NOMO-1 (cell line): Measurements from ENCODE around the gene TRNP1.
"Not testable (repeated sequence)": the region's sequence is repeated elsewhere in the genome, so short reads cannot be mapped to it uniquely, and the experiment has no call there.

ENCODE experiments used
- DNase-seq, 2 experiments: peaks; one replicate each; lab custom pipeline; 2025; ENCODE audit not compliant: unreplicated experiment in 2 of 2; lab: John Stamatoyannopoulos, UW

The TRNP1 gene, protein sequence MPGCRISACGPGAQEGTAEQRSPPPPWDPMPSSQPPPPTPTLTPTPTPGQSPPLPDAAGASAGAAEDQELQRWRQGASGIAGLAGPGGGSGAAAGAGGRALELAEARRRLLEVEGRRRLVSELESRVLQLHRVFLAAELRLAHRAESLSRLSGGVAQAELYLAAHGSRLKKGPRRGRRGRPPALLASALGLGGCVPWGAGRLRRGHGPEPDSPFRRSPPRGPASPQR

DNA sequence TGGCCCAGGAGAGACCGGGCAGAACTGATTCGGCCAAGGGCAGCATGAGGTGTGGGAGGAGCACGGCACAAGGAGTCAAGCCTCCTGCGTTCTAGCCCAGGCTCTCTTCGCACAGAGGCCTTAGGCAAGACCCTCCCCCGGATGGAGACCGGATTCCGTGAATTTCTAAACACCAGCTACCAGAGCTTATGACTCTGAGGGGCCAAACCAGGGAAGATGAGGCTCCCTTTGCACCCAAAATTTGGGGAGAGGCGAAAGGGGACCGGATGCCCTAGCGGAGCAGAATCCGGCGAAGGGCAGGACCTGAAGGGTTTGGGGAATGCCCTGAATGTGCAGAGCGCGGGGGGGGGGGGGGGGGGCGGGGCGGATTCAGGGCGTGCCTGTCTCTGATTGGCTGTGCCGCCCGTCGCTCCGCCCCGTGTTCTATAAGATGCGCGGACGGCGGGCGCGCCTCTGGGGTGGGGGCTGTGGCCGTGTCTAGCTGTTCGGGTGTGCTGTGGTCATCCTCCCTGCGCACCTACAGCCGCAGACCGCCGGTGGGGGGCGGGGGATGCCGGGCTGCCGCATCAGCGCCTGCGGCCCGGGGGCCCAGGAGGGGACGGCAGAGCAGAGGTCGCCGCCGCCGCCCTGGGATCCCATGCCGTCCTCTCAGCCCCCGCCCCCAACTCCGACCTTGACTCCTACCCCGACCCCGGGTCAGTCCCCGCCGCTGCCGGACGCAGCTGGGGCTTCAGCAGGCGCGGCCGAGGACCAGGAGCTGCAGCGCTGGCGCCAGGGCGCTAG, at the start of gene TRNP1:
Gene TRNP1 (plus strand): TSS at position 456 of the 783 bp plus-strand sequence. CDS start 95 bp downstream, at position 551.
- no peak for DNase-seq

DNA sequence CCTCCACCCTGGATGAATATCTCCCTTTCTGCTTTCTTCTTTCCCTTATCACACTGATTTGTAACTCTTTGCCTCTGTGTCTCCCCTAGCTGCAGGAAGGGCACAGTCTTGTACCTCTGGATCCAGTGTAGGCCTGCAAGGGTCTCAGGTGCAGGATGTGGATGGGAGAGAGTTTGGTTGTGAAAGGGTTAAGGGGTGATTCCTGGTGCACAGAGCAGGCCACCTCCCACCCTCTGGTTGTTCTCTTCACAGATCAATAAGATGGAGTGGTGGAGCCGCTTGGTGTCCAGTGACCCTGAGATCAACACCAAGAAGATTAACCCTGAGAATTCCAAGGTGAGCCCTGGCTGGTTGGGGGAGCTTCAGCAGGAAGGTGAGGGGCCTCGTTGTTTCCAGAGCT, 48.4 kb upstream of the TRNP1 start:
- DNase-seq = no peak

DNA sequence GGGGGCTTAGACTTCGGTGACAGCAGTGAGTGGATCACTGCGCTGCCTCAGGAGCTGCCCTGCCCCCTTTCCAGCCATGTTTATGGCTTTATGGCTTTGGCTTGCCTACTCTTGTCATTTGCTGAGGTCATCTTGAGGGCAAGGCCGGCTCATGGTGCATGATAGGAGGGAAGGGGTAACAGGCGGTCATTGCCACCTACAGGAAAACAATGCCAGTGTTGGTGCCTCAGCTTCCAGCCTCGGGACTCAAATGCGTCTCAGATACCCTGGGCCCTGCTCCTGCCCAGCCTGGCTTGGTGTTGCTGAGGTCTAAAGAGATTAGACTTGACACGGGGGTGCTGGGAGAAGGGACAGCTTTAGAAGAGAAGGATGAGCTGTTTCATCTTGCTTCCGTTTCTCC, 47.8 kb upstream of the TRNP1 start:
- DNase-seq = no peak

DNA sequence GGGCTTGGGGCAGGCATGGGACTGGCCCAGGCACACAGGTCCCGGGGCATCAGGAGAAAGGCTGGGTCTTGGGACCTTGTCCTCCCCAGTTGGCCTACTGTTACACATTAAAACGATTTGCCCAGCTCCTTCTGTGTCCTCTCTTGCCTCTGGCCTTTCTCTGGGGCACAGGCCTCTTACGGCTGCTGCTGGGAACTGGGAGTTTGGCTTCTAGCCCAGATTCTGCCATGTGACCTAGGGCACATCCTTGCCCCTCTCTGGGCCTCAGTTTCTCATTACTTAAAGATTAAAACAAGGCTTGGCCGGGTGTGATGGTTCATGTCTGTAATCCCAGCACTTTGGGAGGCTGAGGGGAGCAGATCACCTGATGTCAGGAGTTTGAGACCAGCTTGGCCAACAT, 47.2 kb upstream of the TRNP1 start:
- no peak for DNase-seq

DNA sequence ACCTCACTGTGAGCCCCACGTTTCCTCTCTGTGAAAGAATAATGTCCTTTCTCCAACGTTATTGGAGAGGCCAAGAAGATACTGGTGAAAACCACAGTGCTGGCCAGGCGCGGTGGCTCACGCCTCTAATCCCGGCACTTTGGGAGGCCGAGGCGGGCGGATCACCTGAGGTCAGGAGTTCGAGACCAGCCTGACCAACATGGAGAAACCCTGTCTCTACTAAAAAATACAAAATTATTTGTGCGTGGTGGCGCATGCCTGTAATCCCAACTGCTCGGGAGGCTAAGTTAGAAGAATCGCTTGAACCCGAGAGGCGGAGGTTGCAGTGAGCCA, 44.8 kb upstream of the TRNP1 start:
- DNase-seq = not testable (repeated sequence)

DNA sequence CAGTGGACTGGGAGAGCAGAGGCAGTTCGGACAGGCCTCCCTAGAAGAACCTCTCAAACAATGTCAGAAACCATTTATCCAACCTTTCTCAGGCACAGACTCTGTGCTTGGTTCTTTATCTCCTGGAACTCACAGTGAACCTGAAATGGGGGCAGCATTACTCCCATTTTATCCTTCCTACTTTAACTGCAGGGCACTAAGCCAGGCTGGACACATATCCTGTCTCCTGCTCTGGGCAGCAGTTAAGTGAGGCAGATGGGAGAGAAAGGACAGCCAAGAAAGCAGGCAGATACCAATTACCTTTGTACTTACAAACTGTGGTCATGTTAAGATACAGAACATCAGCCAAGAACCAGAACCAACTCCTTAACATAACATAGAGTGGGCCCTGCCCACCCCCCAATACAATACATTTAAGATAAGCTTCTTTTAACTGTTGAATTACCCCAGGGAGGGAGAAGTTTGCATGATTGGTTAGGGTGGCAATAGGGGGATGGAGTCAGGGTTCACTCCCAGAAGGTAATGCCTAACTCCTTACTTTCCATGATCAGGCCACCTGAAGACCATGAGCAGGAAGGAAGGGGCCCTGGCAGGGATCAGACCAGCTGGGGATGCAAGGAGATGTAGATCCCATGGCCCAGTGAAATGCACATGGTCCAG, 44.1 kb upstream of the TRNP1 start:
- DNase-seq = no peak

DNA sequence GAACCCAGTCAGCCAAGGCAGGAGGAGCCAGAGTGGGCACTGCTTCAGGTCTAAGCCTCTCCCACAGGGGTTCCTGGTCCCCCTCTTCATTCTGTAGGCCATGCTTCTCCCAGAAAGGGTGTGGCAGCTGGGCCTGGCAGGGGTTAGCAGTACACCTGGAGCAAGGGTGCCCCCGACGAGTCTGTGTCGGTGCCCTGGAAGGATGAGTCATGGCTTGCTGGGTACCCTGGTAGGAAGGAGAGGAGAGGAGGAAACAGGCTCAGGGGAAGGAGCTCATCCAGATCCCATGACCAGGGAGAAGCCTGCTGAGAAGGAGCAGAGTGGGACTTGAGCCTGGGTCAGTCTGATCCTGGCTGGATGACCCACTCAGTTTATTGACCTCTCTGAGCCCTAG, 43.6 kb upstream of the TRNP1 start:
- DNase-seq = no peak

DNA sequence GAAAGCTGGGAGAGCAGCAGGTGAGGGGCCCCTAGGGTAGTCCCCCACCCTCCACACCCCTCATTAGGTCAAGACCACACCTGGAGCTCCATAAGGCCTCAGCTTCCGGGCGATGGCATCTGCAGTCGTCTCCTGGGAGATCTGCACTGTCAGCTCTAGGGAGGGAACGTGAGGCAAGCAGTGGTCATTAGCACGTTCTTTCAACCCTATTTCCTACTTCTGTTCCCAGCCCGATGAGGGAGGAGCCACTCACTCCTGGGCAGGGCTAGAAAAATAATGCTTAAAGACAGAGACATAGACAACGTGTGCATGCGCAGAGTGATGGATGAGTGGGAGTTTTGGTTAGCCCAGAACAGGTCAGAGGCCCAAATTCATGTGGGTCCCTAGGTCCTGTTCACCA, 42.9 kb upstream of the TRNP1 start:
- no peak for DNase-seq

DNA sequence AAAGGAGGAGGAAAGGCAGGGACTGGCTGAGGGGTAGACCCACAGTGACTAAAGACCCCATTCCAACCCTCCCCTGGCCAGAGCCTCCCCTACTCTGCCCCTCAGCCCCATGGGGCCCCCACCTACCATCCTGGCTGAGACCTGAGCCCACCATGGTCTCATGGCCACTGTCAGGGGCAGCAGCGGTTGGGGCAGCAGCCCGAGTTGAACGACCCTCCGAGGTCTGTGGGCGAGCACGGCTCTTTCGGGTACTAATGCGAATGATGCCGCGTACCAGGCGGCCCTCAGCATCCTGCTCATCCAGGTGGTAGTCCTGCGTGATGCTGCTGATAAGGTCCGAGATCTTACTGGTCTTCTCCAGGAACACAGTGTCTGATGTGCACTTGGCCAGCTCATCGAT, 42.3 kb upstream of the TRNP1 start:
- DNase-seq = no peak

DNA sequence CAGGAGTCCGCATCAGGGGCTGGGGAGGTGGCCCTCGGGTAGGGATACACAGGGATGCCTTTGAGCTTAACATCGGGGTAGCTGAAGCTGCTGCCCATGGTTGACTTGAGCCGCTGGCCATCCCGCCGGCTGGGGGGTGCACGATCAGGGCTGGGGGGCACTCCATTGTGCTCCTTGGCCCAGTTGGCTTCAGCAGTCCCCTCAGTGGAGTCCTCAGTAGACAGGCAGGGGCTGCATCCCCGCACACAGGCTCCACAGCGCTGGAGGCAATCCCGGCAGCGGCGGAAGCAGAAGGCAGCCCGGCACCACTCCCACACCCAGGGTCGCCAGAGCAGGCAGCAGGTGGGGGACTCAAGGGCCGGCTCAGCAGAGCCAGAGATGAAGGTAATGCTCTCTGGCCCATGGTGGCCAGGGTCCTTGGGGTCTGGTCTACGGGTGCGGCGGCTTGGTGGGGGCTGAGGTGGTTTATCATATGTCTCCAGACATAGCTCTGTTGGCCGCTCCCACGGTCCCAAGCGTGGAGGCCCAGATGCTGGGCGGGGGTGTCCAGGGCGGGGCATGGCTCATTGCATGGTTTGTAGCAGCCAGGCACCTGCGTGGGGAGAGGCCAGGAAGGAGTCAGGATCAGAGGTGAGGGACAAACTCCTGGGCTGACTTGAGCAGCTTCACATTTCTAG, 41.5 kb upstream of the TRNP1 start:
- no peak for DNase-seq

DNA sequence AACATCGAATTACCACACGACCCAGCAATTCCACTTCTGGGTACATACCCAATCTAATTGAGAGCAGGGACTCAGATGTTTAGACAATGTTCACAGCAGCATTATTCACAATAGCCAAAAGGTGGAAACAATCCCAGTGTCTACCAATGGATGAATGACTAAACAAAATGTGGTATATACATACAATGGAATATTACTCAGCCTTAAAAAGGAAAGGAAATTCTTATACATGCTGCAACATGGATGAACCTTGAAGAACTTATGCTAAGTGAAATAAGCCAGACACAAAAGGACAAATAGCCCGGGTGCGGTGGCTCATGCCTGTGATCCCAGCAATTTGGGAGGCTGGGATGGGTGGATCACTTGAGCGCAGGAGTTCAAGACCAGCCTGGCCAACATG, 40.1 kb upstream of the TRNP1 start:
- DNase-seq = no peak

DNA sequence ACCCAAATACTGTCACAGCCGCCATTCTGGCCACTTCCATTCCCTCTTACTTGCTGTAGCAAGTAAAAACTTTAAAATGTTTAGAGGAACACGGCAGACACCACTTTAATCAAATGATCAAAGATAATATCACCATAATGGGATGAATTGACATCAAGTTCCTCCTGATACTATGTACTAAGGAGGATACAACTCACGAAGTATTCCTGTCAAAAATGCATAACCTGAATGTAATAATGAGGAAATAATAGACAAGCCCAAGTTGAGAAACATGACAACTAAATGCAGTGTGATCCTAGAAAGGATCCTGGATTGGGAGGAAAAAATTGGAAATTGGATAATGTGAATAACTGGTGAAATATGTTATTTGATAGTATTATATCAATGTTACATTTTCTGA, 37.2 kb upstream of the TRNP1 start:
- no peak for DNase-seq

DNA sequence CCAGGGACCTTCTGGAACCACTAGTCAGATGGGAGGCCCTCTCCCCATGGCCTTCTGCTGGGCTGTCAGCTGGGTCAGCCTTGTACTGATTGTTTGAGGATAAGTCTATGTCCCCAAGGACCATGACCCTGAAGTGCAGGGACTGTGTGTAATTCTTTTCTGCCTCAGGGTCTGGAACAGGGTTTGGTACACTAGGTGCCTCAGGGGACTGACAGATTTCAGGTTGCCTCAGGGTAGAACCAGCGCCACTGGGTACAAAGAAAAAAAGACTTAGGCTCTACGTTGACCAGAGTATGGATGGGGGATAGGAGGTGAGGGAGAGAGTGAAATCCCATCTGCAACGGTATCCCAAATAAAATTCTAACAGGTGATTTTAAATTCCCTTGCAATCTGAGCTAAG, 36.2 kb upstream of the TRNP1 start:
- DNase-seq = no peak

DNA sequence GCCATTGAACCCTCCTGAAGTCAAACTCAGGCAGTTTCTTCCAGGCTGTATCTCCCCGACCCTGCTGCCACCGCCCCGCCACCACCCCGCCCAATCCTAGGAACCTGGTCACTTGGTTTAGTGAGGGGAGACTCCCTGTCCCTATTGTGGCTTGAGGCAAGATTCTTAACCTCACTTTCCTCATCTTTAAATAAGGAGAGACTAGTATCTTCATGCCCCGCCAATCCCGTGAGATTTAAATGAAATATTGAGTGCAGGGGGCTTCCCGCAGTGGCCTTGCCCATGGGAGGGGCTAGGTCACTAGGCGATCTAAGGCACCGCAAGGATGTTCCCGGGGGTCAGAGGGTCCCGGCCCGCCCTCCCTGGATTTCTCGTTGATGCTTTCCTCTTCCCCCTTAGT, 34.2 kb upstream of the TRNP1 start:
- DNase-seq = no peak

DNA sequence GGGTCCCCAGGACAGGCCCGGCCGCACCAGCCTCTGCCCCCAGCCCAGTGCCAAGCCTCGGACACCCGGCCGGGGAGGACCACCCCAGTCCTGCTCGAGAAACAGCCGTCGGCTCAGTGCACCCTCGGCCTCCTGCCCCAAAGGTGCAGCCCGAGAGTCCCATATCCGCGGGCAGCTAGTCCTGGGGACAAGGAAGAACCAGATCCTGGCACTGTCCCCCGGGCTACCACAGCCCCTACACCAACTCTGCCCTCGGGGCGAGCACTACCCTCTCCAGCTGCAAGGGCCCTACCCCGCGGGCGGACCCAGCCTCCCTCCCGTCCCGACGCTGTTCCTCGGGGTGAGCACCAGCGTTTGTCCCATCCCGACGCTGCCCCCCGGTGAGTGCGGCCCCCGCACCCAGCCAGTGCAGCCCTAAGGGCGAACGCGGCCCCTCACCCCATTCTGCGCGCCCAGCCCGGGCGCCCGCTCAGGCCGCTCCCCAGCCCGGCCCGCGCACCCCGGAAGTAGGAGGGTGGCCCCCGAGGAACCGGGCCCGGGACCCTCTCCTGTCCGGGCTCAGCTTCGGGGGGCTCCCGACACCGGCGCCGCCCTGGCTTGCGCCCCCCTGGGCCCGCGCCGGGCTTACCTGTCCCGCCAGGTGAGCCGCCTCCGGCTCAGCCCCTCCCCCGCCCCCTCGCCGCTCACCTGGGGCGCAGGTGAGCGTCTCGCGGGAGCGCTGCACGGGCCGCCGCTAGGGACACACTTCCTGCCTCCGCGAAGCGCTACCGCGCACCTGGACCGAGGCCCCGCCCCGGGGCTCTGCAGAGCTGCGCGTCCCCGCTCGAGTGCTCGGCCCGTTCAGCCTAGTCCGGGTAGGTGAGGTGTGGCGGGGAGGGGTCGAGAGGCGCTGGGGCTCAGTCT, 33.5 kb upstream of the TRNP1 start, which contains the start of gene KDF1:
Gene KDF1 (minus strand): TSS at position 747 of the 903 bp plus-strand sequence. CDS start 8,088 bp downstream, outside the sequence.
- DNase-seq = no peak

DNA sequence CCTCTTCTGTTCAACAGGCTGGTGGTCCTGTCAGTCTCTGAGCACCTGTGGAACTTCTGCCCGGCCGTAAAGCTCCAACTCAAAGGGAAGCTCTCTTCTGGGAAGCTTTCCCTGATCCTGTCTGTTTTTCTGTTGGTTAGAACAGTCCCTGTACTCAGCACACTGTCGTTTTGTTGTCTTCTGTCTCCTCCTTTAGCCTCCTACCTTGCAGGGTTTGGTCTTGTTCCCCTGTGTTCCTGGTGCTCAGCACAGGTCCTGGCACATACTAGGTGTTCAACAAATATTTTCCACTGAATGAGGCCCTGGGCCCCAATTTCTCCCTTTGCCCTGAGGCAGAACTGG, 32.9 kb upstream of the TRNP1 start:
- no peak for DNase-seq

DNA sequence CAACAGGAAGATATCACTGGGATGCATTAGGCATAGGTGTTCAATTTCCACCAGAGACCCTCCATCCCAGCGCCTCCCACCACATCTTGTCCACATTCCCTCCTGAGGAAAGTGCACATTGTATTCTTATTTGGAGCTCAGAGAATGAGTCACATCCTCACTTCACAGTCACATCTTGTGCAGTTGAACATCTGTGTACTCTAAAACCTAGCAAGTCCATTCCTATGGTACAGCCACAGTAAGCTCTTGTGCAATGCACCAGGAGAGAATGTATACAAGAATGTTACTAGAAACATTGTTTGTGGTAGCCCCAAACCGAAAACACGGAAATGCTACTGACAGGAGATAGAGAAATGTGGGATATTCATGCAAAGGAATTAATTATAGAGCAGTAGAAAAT, 31.7 kb upstream of the TRNP1 start:
- DNase-seq = peak in 1 of 2 experiments; percentile 15

DNA sequence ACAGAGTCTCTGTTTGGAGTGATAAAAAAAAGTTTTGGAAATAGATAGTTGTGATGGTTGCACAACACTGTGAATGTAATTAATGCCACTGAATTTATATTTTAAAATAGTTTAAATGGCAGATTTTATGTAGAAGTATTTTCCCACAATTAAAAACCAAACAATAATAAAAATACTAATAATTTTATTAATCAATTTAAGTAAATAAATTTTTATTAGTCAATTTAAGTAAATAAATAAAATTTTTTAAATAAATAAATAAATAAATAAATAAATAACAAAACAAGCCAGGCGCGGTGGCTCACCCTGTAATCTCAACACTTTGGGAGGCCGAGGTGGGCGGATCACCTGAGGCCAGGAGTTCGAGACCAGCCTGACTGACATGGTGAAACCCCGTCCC, 28.3 kb upstream of the TRNP1 start:
- DNase-seq = no peak

DNA sequence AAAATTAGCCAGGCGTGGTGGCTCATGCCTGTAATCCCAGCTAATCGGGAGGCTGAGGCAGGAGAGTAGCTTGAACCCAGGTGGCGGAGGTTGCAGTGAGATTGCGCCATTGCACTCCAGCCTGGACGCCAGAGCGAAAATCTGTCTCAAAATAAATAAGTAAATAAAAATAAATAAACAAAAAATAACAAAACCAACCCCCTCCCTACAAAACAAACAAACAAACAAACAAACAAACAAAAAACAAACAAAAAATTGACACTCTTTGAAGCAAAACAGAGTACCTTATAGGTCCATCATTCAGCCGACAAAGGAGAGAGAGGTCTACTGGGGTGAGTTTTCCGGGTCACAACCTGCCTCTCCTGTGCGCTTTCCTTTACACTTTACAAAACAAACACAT, 27.9 kb upstream of the TRNP1 start:
- no peak for DNase-seq

DNA sequence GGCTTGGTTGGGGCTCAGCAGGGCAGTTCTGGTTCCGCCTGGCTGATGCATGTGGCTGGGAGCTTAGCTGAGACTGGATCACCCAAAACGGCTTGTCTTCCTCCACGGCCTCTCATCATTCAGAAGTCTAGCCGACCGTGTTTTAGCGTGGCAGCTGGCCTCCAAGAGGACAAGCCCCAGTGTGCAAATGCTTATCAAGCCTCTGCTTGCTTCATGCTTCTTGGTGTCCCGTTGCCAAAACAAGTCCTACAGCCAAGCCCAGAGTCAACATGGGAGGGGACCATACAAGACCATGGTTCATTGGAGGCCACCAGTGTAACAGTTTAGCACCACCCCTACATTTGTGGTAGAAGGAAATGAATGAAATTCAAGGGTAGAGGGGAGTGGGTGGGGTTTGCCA, 22.7 kb upstream of the TRNP1 start:
- no peak for DNase-seq

DNA sequence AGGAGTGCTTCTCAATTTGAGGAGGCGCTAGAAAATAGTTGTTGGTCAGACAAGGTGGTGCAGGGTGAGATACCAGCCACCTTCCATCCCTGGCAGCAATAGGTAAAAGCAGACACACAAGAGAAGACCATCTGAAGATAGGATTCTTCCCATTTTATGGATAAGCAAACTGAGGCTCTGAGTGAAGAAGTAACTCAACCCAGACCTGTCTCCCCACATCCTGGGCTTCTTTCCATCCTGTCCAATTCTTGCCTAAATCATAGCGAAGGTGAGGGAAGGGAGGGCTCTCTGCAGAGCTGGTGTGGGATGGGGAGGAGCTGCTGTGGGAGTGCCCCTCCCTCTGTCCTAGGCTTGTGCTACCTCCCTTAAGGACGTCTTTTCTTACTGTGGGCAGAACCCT, 21.9 kb upstream of the TRNP1 start:
- no peak for DNase-seq
